Stimulated activated CD4-positive, alpha-beta T cell treated with anti-CD3 and anti-CD28 coated beads, Interleukin-1b, Interleukin-23, amount 100 ng/mL, for 24 hours (primary cell): ENCODE results near the gene NISCH.

ENCODE experiments used
- DNase-seq, 4 experiments: peaks; one replicate each; pipeline ENCODE4 v3.0.0-alpha.2; 2020; ENCODE audit warnings: low read depth in 4 of 4, low spot score in 1 of 4

The NISCH gene

DNA sequence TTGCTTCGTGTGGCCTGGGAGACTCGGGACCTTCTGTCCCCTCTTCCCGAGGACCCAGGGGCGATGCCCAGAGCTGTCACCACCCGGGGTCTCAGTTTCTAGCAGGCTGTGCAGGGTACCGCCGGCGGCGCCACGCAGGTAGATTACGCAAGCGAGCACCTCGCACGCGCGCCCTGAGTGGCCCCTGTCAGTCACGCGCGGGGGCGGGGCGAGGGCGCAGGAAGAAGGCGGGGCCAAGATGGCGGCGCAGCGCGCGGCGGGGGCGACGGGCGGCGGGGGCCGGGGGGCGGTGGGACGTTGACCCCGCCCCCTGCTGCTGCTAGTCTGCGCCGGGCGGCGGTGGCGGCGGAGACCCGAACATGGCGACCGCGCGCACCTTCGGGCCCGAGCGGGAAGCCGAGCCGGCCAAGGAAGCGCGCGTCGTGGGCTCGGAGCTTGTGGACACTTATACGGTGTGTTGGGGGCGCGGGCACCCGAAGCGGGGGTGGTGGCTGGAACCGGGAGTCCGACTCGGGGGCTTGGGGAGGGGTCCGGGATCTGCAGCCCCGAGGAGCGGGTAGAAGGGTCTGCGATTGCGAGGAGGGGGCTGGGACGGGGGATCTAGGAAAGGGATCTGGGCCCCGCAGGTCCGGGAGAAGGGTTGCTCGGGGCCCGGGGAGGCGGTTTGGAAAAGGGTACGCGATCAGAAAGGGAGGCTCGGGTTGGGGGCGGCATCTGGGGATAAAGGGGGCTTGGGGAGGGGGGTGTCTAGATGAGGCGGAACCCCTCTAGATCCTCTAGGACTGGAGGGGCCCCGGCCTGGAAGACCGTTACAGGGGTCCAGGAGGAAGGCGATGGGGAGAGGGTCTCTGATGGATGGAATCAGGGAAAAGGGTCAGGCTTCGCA is at the start of gene NISCH:
TSS of gene NISCH (plus strand) at position 322 of the 886 bp plus-strand sequence. CDS start at position 360, 38 bp downstream.
- peak; percentile 94 to 98 (median 96) for DNase-seq

DNA sequence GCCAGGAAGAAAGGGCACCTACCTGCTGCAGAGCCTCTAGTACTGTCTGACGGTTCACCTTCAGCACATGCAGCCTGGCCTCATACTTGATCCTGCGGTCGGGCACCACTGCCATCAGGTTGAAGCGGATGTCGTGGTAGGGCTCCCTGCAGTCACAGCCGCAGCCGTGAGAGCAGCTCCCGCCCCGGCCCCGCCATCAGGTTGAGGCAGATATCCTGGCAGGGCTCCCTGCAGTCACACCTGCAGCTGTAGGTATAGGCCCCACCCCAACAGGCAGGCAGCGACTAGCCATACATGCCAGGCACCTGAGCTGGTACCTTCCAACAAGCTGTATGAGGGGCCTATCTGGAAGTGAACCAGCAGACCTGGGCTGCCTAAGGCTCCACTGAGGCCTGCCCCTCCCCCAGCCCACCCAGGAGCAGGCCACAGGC is 49.2 kb upstream of the NISCH start:
- no peak for DNase-seq

DNA sequence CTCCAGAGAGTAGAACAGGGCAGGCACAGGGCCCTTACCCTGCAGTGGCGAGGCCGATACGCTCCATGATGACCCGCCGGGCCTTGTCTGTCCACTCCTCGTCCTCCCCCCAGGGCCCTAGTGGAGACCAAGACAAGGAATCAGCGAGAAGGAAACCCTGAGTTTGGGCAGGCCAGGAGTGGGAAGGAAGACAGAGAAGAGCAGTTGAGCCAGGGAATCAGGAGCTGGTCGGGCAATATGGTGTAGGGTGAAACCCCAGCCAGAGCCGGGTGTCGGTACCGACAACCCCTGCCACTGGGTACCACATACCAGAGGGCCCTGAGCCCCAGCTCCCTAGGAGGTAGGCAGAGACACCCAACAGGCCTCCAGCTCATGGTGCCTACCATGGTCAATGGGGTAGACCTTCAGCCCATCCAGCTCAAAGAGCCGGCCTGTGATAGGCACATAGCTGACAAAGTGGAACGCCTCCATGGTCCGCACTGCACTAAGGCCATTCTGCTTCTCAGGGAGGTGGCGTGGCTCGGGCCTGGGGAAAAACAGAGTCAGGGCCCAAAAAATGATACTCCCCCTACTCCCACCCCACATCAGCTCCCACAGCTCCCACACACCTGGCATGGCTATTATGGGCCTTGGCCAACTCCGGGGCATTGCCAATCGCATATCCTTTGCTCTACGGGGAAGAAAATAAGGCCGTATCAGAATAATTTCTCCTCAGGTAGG is 48.5 kb upstream of the NISCH start:
- DNase-seq = no peak

DNA sequence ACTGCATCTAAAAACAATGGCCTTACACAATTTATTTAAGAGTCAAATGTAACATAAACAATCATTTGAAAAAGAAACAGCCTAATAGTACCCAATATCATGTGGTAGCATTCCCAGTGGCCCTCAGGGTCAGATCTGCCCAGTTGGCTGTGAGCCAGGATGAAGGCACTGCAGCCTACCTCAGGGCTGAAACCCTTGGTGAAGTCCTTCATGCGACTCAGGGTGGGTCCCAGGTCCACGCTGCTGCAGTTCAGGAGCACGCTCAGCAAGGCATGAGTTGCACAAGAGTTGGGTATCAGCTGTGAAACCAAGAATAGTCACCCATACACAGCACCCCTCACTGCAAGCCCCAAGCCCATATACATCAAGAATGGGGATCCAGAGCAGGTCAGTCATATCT is 47.6 kb upstream of the NISCH start:
- no peak for DNase-seq

DNA sequence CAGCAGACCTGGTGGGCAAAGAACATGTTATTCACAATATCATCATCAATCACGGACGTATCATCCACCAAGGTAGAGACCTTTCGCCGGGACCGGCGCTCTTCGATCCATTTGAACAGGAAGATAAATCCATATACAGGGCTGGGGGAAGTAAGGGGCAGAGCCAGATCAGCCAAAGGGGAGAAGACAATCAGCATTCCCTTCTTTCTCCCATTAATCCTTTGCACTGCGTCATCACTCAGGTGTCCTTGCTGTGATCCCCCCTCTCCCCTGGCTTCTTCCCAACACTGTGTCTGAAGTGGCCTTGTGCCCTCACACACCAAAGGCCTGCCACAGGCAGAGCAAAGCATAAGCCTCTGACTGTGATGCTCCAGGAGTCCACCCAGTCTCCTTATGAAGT is 46.9 kb upstream of the NISCH start:
- no peak for DNase-seq

DNA sequence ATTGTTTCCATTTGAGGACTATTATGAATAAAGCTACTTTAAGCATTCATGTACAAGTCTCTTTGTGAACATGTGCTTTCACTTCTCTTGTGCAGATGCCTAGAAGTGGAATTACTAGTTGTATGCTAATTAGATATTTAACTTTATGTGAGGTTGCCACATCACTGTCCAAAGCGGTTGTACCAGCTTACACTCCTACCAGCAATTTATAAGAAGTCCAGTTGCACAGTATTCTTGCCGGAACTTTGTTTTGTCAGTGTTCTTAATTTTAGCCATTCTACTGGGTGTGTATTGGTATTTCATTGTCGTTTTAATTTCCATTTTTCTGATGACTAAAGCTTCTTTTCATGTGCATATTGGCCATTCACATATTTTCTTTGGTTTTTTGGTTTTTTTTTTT is 39.6 kb upstream of the NISCH start:
- no peak for DNase-seq

GRCh38 chr3:52420388-52420787 is 35.0 kb upstream of the NISCH start:
- DNase-seq = no peak

GRCh38 chr3:52422669-52423068 is 32.7 kb upstream of the NISCH start:
- DNase-seq = no peak

- DNase-seq = no peak
Measured at GRCh38 chr3:52423173-52423572, 32.2 kb upstream of the NISCH start.

DNA sequence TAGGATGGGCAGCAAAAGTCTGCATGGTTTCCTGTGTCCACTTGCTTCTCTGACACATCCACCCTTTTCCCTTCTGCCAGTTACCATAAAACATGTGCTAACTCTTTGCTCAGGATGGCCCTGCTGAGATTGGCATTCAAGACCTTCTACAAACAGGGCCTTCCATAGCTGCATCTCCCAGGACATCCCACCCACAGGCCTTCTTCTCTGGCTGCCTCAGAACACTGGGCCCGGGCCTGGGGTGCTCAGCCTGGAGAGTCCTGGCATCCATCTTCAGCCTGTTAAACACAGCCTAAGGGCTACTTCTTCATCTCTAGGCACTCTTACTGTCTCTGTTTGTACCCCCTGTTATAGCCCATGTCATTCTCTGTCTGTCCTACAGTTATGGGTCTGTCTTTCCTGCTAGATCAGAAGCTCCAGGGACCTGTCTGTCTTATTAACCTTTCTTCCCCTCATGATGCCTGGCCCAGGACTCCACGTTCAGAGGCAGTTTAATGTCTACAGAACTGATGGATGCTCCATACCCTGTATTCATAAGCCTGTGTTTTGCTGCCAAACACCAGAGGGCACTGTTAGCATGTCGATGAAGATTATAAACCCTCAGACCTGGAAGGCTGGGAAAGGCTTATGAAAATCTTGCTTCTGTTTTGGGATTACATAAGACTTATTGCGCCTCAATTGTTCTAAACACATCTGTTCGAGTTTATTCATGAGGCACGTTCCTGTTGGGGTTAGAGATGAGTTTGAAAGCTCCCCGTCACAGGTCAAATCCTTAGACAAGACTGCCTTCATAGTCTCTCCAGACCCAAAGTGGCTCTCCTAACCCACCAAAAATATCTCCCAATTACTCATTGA is 27.0 kb upstream of the NISCH start:
- DNase-seq = no peak

- DNase-seq = no peak
Measured at GRCh38 chr3:52429031-52429430, 26.4 kb upstream of the NISCH start.

GRCh38 chr3:52429779-52430415 is 25.5 kb upstream of the NISCH start:
- DNase-seq = no peak

DNA sequence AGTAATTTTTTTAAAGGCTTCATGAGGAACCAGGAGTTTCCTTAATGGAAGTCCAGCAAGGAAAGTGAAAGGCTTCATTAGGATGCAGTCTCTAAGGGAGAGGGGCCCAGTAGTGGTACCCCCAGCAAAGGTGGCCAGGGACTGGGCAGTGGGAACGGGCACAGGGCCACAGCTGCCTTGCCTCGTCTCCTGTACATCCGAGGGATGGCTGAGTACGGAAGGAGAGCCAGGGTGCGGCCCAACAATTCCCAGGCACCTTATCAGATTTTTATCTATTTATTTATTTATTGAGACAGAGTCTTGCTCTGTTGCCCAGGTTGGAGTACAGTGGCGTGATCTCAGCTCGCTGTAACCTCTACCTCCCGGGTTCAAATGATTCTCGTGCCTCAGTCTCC is 25.0 kb upstream of the NISCH start:
- DNase-seq = no peak

- no peak for DNase-seq
Measured at GRCh38 chr3:52431459-52432223, 23.8 kb upstream of the NISCH start.

DNA sequence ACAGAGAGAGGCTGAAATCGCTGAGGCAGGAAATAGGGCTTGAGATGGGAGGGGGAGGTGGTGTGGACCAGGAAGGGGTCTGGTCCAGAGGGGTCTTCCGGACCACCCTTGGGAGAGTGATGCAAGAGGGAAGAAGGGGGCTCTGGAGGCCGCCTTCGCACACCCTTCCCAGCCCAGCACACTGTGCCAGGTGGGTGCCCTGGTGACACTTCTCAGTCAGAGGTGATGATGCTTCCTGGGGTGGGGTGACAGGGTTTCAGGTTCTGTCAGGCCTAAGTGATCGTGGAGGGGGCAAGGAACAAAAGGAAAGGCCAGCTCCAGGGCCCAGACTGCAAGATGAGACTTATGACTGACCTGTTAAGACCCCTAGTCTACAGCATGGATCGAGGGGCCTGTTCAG is 23.2 kb upstream of the NISCH start:
- DNase-seq = no peak

DNA sequence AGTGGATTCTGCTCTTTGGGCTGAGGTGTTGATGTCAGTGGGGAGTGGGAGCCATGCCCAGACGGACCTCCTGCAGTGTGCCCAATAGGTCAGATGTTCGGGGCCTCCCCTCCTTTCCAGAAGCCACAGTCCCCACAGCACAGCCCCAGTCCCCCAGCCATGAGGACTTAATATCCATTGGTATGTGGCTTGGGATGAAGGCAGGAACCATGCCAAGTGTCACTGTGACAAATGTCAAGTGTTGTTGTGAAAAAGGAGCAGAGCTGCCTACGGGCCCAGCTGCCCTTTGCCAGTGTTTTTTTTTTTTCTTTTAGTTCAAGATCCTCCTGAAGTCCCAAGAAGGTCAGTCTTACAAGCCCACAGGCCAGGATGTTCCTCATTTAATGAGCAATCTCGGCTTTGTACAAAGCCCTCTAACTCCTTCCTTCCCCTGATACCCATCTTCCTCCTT is 22.7 kb upstream of the NISCH start:
- DNase-seq = no peak

DNA sequence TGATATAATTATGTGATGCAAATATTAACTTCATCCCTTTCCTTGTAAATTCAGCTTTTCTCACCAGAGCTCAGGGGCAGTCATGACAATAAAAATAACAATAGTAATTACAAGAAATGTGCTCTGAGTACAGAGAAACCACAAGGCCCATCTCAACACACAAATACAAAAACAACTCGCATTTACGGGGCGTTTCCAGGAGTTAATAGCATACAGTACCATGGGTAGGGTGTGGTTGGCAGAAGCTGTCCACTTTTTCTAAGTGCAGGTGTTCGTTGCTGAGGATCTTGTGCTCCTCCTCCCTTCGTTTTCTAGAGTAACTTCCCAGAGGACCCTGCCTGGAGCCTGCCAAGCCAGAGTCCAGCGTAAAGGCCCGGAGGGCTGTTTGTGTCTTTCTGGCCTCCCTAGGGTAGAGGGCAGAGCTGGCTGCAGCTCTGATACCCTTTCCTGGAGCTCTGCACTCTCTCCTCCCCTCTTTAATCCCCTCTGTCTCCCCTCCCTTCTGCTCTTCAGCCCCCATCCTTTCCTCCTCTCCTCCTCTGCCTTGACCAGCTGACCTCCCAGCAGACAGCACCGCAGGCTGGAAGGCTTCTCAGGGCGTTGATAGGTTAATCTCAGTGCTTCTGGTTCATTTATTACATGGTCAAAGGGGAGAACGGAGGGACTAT is 21.9 kb upstream of the NISCH start:
- no peak for DNase-seq

DNA sequence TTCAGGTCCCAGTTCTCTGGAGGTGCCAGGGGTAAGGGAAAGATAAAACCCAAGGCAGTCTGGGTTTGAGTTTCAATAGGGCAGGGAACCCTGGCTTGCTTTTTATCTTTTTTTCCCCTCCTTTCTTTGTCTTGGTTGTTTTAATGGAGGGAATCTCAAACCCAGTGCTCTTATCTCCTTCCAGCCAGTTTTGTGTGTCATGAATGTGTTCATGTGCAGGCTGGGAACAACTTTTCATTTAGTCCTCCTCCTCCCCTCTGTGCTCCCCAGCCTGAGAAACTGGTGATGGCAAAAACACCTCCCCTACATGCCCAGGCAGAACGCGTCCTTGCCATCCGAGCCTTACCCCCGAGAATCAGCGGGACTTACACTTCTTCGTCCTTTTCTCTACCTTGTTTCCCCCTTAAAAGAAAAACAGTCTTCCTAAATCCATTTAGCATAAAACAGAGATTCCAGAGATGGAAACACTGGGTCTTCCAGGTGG is 21.4 kb upstream of the NISCH start:
- DNase-seq = no peak

DNA sequence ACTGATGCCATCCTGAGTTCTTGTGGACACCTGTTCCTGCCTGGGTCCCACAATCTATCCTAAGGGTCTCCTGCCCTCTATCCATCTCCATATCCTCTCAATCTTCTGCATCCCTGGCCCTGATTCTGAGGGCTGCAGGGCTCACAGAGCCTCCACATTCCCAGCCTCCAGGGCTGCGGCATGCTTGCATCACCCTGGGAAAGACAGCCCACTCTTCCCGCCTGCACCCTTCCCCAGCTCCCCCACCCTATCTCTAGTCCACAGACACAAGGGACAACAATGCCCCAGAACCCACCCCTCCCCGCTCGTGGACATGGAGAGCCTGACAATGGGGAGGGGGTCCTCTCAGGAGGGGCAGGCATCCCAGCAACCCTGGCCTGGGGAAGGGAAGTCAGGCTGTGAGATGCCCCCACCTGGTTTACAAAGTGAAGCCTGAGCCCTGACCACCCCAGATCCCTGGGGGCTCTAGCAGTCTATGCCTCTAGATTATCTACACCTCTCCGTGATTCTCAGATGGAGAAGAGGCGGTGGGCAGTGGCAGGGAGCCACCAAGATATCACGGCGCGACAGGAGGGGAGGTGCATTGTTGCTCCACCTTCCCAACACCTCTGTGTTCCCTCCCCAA is 20.8 kb upstream of the NISCH start:
- no peak for DNase-seq
